Measurements from ENCODE around the gene STX18. TPM values are rescaled to one million over a fixed set of nuclear protein-coding genes. Genes with fewer than 3 reads are reported as not detected.

The STX18 gene
- total RNA-seq, 8 experiments from 2014 or later, result 15.4 to 48.3 (median 22.6) TPM

DNA sequence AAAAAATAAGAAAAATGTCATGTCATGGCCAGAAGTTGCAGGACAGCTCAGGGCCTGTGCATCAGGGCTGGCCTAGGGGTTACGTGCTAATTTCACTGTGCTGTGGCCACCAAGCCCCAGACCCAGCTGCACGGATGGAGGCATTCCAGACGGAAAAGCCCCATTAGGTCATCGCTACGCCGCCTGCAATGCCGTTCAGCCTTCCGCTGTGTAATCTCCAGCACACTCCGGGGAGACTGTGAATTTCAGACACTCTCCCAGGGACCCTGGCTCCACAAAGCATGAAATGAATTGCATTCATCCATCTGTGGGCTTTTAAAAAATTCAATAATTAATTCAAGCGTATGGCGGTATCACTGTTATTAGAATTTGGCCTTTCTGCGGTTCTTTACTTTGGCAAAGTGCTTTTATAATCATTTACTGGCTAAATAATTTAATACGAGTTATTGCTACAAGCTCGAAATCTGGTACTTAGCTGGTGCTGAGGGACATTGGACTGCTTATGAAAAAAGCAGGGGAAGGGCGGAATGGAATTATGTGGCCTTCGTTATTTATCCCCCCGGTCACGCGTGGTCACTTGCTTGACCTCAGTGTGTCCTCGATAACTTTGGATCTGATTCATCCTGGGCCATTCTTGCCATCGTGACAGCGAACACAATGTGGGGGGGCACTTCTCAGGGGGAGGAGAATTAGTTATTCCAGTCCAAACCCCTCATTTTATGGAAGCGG lies 164.0 kb downstream of the STX18 start:
- peak in 5 of 8 experiments; percentile 98 to 99 (median 99) for ATAC-seq (replicated peaks in 6 of 8)
- peaks cover 14 to 19% of the 10 kb centered on the region in 2 donors for H3K4me1 ChIP-seq (replicated peaks in 1 of 2)
- in situ Hi-C loops (cut with MboI; ENCODE audit: low pct_unique_long_range_greater_than_20kb in 2 of 9, low sequenced_read_pairs in 9 of 9, unreplicated experiment in 9 of 9), result no loop called here
- 38 to 80% (median 60%) methylated on average over 1 to 19 of the region's 23 CpGs; no CpG with 5 or more reads in 1 of the 10 experiments for WGBS, 10 experiments
- peak overlapping the region; percentile 55 to 68 for H3K27ac ChIP-seq
- H3K4me3 ChIP-seq, result no peak overlapping the region

DNA sequence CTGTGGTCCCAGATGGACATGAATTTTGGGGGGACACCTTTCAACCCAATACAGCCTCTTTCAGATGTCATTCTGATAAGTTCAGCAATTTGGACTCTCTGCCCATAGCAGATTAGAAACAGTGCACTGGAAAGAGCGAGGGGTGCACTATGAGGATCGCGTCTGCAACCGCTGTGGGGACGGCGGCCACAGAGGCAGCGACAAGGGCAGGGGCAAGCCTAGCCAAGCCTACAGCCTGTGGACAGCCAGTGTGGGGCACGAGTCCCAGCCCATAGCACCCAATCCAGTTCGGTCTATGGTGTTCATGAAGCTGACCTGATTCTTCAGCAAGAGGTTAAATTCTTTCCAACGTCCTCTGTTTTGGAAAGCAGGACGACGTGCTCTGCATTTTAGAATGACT lies 164.7 kb downstream of the STX18 start:
- Histone ChIP-seq H3K4me1 (replicated peaks in 1 of 2) (peaks cover 14 to 19% of the 10 kb centered on the region in 2 donors), H3K27ac (peak overlapping the region; percentile 55 to 68), H3K4me3 (no peak overlapping the region)
- peak in 2 of 8 experiments; percentile 4 to 8 for ATAC-seq (replicated peaks in 6 of 8)
- in situ Hi-C loops (cut with MboI; ENCODE audit: low pct_unique_long_range_greater_than_20kb in 2 of 9, low sequenced_read_pairs in 9 of 9, unreplicated experiment in 9 of 9), result no loop called here
- 29 to 100% (median 65%) methylated on average over 2 to 10 of the region's 12 CpGs; no CpG with 5 or more reads in 3 of the 10 experiments for WGBS, 10 experiments

DNA sequence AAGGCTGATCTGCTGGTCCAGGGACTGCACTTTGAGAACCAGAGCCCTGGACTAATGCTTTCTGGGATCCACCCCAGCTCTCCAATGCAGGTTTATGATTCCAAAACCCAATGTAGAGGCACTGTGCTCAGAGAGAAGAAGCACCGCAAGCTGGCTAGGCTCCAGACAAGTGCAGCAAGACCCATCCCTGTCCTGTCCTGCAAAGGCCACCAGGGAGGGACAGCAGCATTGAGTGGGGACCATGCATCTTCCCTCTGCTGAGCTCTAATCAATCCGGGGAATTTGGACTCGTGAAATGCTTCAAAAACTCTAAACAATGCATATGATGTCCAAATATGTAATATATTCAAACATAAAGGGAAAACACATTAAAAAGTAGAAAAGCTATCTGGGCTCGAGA lies 165.8 kb downstream of the STX18 start:
- WGBS, 10 experiments, result 0 to 90% (median 83%) methylated on average over 1 to 4 of the region's 4 CpGs; no CpG with 5 or more reads in 3 of the 10 experiments
- ATAC-seq (replicated peaks in 6 of 8), result no peak
- no peak overlapping the region for H3K4me3 ChIP-seq
- in situ Hi-C loops (cut with MboI; ENCODE audit: low pct_unique_long_range_greater_than_20kb in 2 of 9, low sequenced_read_pairs in 9 of 9, unreplicated experiment in 9 of 9), result no loop called here
- H3K27ac ChIP-seq, result no peak overlapping the region
- H3K4me1 ChIP-seq (replicated peaks in 1 of 2), result peaks cover 14 to 19% of the 10 kb centered on the region in 2 donors

DNA sequence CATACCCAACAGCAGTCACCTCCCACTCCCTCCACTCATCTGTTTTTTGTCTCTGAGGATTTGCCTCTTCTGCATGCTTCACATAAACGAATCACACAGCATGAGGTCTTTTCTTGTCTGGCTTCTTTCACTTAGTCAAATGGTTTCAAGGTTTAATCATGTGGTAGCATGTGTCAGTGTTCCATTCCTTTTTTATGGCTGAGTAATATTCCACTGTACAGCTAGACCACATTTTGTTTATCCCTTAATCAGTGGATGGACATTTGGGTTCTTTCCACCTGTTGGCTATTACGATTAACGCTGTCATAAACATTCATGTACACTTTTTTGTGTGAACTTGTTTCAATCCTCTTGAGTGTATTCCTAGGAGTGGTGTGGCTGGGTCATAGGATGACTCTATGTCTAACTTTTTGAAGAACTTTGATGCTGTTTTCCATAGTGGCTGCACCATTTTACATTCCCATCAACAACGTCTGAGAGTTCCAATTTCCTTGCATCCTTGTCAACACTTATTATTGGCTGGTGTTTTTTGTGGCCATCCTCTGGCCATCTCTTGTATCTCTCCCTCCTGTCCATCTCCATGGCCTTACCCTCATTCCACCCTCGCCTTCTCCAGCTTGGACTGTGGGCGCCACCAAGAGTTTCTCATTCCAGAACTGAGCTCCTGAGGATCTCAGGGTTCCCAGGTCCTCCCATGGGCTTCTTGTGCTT lies 167.3 kb downstream of the STX18 start:
- in situ Hi-C loops (cut with MboI; ENCODE audit: low pct_unique_long_range_greater_than_20kb in 2 of 9, low sequenced_read_pairs in 9 of 9, unreplicated experiment in 9 of 9), result no loop called here
- ATAC-seq (replicated peaks in 6 of 8), result no peak
- H3K4me1 ChIP-seq (replicated peaks in 1 of 2), result peaks cover 14 to 19% of the 10 kb centered on the region in 2 donors
- no peak overlapping the region for H3K27ac ChIP-seq
- H3K4me3 ChIP-seq, result no peak overlapping the region
- WGBS, 10 experiments, result 29 to 87% (median 68%) methylated on average over 2 to 6 of the region's 6 CpGs; no CpG with 5 or more reads in 1 of the 10 experiments

Other genes starting within 250 kb of the STX18 start
- gene NSG1, start 154.9 kb downstream of the STX18 start, total RNA-seq, result 100 to 1,000 TPM in 5 of 8 experiments, 10 to 100 TPM in 2, 1 to 10 TPM in 1; 1.5 to 200 (median 163) TPM